Measurements from ENCODE around the gene MAL.

The MAL gene

DNA sequence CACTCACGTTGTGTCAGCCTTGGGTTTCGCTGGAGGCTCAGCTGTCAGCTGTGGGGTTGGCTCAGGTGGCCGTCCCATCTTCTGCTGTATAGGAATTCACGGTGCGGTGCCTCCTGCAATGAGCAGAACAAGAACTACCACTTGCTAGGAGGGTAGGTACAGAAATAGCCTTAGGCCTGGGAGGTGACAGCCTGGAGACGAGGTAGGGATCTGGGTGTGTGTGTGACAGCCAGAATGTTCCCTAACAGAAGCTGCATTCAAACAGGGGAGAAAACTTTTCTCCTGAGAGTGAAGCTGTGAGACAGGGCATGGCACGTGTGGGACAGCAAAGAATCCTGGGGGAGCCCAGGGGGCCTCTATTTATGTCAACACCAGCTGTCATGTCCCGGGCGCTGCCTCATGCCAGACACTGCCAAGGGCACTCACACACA lies 8.4 kb upstream of the MAL start:
- no peak for DNase-seq

DNA sequence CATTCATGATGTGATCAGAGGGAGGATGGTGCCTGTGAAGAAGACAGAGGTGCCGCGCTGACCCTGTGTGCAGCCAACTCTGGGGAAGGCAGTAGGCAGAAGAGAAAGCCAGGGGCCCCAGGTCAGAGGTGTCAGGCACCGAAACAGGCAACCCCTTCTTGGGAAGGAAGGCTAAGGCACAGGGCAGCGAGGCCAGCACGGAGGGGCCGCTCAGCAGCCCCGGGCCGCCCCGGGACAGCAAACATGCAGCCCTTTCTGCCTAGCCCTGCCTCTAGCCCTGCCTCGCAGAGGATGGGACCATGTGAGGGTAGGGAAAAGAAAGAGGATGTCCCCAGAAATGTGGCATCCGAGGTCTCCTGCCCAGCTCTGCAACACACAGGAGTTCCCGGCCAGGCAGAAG lies 7.7 kb upstream of the MAL start:
- DNase-seq: no peak

DNA sequence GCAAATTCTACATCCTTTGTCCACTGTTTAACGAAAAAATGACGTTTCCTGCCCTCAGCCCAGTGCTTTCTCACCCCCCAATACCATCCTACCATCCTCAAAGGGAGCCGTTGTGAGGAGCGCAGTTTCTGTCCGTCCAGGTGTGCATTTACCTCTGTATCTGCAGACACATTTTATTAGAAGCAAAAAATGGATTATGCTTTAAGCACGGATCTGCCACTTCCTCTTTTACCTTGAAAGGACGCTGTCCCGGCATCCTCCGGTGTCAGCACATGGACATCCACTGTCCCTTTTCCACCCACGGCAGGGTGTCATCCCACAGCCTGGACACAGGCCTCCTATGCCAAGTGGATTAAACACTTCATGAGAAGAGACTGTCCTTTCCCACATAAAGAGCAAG lies 7.2 kb upstream of the MAL start:
- DNase-seq: no peak

GRCh38 chr2:95018861-95019550 lies 6.5 kb upstream of the MAL start:
- no peak for DNase-seq

DNA sequence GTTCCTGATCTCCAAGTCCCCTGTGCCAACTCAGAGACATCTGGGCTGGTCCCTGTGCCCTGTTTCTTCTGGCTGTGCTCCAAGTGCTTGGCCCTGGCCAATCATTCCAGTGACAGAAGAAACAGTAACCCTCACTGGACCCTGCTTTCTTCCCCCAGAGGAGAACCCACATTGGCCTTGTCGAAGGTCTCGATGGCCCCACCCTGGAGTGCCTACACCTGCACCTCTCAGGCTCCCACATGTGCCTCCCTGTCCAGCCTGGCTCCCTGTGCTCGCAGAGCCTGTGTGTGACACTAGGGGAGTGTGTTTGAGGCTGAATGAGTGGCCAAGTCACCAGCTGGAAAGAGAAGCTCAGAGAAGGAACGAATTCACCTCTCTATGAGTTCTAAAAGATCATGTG lies 5.9 kb upstream of the MAL start:
- DNase-seq: no peak

- DNase-seq: no peak
Measured at GRCh38 chr2:95020275-95021022, 5.1 kb upstream of the MAL start.

DNA sequence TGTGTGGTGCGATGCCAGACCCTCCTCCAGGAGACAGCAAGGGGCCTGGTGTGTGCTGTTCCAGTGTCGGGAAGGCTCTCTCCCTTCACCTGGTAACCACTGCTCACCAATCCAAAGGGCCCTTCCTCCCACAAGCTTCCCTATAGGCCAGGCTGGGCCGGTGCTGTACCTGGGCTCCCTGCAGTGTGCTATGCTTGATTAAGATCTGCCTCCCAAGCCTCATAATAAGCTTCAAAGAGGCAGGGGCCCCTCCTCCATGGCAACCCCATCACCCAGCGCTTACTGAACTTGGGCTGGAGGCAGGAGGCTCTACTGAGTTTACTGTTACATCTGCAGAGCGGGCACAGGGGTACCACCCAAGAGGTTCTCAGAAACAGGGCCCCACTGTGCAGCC lies 4.5 kb upstream of the MAL start:
- no peak for DNase-seq

- DNase-seq: no peak
Measured at GRCh38 chr2:95021847-95022246, 3.7 kb upstream of the MAL start.

GRCh38 chr2:95022309-95023221 lies 2.9 kb upstream of the MAL start:
- DNase-seq: peak; percentile 30

- no peak for DNase-seq
Measured at GRCh38 chr2:95023222-95023597, 2.3 kb upstream of the MAL start.

GRCh38 chr2:95024371-95024770 lies 1.1 kb upstream of the MAL start:
- DNase-seq: no peak

DNA sequence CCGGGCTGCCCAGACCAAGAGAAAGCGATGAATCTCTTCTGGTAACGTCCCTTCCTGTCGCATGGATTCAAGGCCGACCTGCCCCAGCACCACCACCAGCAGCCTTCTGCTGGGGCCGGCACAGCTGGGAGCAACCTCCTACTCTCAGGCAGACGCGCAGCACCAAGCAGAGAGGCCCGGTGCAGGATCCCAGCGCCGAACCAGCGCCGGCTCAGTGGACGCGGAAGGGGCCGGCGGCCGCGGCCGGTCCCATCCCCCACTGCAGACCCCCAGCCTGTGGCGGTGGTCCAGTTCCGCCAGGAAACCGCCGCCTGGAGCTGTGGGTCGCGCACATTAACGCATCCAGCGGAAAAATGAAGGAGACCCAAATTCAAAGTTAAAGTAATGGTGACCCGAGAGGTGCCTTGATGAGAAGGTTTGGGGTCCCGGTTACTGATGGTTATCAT lies 525 bp upstream of the MAL start:
- no peak for DNase-seq

GRCh38 chr2:95026471-95027368 lies 1.2 kb downstream of the MAL start:
- DNase-seq: no peak

DNA sequence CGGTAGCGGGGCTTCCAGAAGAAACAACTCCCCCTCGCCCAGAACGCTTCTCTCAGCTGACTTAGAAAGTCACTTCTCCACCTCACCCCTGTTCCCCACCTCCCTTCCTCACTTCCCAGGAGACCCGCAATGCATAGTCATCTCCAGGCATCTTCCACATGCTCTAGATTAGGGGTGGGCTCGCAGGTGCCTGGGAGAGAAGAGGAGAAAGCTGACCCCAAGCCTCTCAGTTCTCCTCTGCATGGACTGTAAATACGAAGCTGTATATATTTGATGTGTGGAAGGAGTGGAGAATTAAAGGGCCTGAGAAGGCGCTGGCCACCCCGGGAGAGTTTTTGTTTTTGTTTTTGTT lies 1.8 kb downstream of the MAL start:
- no peak for DNase-seq

DNA sequence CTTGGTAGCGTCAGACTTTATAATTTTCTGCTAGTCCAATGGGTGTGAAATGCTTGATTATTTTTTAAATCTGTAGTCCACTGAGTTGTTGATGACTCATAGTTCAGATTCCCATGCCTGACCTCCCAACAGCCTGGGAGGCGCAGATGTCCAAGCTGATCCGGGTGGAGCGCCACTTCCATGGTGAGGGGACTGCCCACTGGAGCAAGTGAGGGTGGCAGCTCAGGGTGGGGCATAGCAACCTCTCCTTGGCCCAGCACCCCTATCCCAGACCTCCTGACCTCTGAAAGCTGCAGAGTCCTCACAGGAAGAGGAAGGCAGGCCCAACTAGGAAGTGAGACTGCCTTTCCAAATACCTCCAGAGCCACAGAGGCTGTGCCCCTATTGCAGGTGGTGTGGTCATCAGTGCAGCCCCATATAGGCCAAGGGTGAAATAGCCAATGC lies 4.4 kb downstream of the MAL start:
- DNase-seq: peak; percentile 9

GRCh38 chr2:95030496-95030895 lies 5.0 kb downstream of the MAL start:
- no peak for DNase-seq

- no peak for DNase-seq
Measured at GRCh38 chr2:95031076-95031725, 5.7 kb downstream of the MAL start.

GRCh38 chr2:95031726-95032116 lies 6.2 kb downstream of the MAL start:
- no peak for DNase-seq

DNA sequence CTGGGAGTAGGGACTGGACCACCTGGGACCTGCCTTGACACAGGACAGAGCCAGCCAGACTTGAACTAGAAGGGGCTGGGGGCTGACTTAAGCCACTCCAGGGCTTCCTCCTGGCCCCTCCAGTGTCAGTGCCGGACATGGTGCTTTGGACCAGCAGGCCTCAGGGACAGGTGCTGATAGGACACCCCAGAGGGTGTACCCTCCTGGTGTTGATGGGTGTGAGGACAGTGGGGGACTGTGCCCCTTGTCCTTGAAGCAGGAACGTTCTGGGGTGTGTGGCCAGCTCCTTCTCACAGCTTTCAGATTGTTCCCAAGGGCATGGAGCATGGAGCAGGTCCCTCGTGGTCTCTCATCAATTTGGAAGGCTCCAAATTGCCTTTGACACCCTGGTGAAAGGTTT lies 6.8 kb downstream of the MAL start:
- no peak for DNase-seq

DNA sequence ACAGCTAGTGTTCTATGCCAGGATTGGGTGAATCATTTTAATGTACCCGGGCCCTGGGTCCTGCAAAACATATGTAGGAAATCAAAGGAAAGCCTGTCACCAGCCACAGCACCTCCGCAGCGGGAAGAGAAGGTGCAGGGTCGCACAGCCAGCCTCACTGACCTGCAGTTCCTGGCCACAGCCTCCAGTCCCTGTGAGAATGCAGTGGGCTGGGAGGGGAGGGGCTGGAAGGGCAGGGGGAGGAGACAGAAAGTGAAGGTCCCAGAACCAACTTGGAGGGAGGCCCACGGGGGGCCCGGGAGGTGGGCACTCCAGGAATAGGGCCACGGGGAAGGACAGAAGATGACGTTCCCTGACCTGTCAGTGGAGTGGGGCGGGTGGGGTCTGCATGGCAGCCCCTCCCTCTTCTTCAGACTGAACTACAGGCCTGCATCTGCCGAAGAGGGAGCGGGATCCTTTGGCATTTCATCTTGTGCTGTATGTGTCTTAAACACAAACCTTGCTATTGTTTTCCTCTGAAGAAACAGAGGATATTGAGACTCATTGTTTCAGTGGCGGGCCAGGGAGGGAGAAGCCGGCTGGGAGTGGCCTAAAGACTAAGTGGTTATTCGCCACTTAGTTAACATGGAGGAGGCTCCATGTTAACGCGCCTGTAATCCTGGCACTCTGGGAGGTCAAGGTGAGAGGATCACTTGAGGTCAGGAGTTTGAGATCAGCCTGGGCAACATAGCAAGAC lies 7.5 kb downstream of the MAL start:
- DNase-seq: no peak

- DNase-seq: no peak
Measured at GRCh38 chr2:95034221-95034620, 8.7 kb downstream of the MAL start.
